Neural progenitor cell (in vitro differentiated cells): ENCODE results near the gene PSD.

ENCODE experiments used
- CTCF ChIP-seq: fragments of 200-600 bp; sonication (generic); IDR thresholded peaks from 2 replicates; pipeline ENCODE4 v1.5.1; 2017; ENCODE audit warnings: antibody characterized with exemption, mild to moderate bottlenecking
- EZH2 ChIP-seq: fragments of 200-600 bp; sonication (generic); IDR thresholded peaks from 2 replicates; pipeline ENCODE4 v1.6.1; 2017; ENCODE audit warnings: antibody characterized with exemption, mild to moderate bottlenecking, moderate library complexity
- EZH2phosphoT487 ChIP-seq: fragments of 200-600 bp; sonication (generic); IDR thresholded peaks from 2 replicates; pipeline ENCODE4 v1.6.1; 2017; ENCODE audit warnings: antibody characterized with exemption

DNA sequence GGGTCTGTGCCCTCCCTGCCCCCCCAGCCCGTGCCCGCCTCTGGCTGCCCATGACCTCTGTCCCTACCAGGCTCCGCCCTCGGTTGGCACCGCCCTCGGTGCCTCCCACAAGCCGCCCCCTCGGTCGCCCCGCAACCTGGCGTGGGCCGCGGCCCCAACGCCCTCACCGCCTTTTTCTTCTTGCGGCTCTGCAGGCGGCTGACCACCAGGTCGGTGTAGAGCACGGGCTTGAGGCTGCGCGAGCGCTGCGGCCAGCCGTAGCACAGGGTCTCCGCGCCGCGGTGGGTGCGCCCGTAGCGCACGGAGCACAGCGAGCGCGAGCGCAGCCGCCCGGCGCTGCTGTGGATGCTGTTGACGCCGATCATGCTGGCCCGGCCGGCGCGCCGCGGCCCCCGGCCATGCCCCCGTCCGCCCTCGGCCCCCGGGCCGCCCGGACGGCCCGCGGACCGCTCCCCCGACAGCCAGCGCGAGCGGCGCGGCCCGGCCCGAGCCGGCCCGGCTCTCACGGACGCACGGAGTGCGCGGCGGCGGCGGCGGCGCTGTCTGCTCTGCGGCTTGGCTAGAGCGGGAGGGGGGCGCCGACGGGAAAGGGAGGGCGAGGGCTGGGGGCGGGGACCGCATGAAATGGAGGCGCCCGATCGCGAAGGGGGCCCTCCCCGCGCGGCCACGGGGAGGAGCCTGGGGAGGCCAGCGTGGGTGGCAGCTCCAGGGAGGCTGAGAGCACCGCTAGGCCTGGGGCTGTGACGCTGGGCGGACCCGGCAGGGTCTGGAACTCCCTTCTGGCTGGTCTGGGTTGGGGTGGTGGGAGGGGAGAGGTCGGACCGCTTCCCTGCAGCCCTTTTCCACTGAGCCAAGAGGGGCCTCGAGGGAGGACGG, 9.6 kb downstream of the PSD start:
- no peak for TF ChIP-seq CTCF
- TF ChIP-seq EZH2 = peak; percentile 86
- peak; percentile 52 for TF ChIP-seq EZH2phosphoT487
